ENCODE results near the gene ZFP91.
"Not testable (repeated sequence)": the region's sequence is repeated elsewhere in the genome, so short reads cannot be mapped to it uniquely, and the experiment has no call there.

ZFP91 gene

GRCh38 chr11:58572906-58573305 is 6.0 kb upstream of the ZFP91 start:
- WGBS: 93% methylated on average over 13 of the region's 14 CpGs
- H3K4me3 ChIP-seq (ENCODE audit: low read length); H3K9ac ChIP-seq (ENCODE audit: low read depth, low read length); H3K27me3 ChIP-seq (ENCODE audit: insufficient read depth, low read length); H3K36me3 ChIP-seq (ENCODE audit: insufficient read depth, low read length); H3K4me1 ChIP-seq (ENCODE audit: insufficient read depth, low read length); H3K9me3 ChIP-seq (ENCODE audit: insufficient read depth, low read depth, low read length); H3K27ac ChIP-seq (ENCODE audit: low read depth, low read length): not testable (repeated sequence)

DNA sequence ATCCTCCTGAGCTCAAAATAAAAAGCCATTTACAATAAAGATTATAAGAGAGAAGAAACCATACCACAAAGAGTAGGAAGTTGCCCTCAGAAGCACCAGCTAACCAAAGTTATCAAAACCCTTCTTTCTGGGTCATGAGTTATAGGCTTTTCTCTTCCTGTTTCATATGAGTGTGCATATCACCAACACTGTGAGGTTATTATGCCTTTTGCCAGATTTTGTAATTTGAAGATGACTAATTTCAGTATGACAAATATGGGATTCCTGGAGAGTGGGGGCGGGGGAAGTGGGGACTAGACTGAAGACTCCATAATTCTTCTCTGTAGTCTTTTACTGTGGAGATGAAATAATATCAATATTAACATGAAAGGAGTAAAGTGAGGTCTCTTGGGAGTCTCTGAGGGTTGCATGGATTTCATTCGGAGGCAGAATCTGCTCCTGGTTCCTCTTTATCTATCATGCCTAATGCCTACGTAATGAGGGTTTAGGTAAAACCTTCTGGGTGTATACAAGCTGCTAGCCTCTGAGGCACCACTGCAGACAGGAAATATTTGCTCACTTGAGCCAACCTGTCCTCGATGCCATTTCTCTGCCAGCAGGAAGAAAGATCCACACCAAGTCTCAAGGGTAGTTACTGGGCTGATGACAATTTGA is 5.3 kb upstream of the ZFP91 start:
- Histone ChIP-seq H3K27ac (ENCODE audit: low read depth, low read length) (no peak overlapping the region), H3K4me3 (ENCODE audit: low read length) (no peak overlapping the region), H3K9me3 (ENCODE audit: insufficient read depth, low read depth, low read length) (no peaks in the 10 kb centered on the region), H3K36me3 (ENCODE audit: insufficient read depth, low read length) (no peaks in the 10 kb centered on the region), H3K27me3 (ENCODE audit: insufficient read depth, low read length) (no peaks in the 10 kb centered on the region), H3K9ac (ENCODE audit: low read depth, low read length) (no peak overlapping the region), H3K4me1 (ENCODE audit: insufficient read depth, low read length) (peaks cover 9% of the 10 kb centered on the region)
- WGBS: 89% methylated on average over 4 of the region's 4 CpGs

- H3K27ac ChIP-seq (ENCODE audit: low read depth, low read length): no peak overlapping the region
- no peaks in the 10 kb centered on the region for H3K27me3 ChIP-seq (ENCODE audit: insufficient read depth, low read length)
- H3K4me1 ChIP-seq (ENCODE audit: insufficient read depth, low read length): peaks cover 9% of the 10 kb centered on the region
- no peaks in the 10 kb centered on the region for H3K9me3 ChIP-seq (ENCODE audit: insufficient read depth, low read depth, low read length)
- H3K36me3 ChIP-seq (ENCODE audit: insufficient read depth, low read length): no peaks in the 10 kb centered on the region
- no peak overlapping the region for H3K9ac ChIP-seq (ENCODE audit: low read depth, low read length)
- H3K4me3 ChIP-seq (ENCODE audit: low read length): no peak overlapping the region
These were observed 4.0 kb upstream of the ZFP91 start for GRCh38 chr11:58574881-58575280.

- Histone ChIP-seq H3K9me3 (ENCODE audit: insufficient read depth, low read depth, low read length) (no peaks in the 10 kb centered on the region), H3K27ac (ENCODE audit: low read depth, low read length) (peak within 1 kb of the TSS; percentile 44; the same call in 1 of the 2 replicates), H3K36me3 (ENCODE audit: insufficient read depth, low read length) (no peaks in the 10 kb centered on the region; the same call in 1 of the 2 replicates), H3K27me3 (ENCODE audit: insufficient read depth, low read length) (no peaks in the 10 kb centered on the region), H3K9ac (ENCODE audit: low read depth, low read length) (peak within 1 kb of the TSS; percentile 99), H3K4me1 (ENCODE audit: insufficient read depth, low read length) (peaks cover 13% of the 10 kb centered on the region), H3K4me3 (ENCODE audit: low read length) (peak within 1 kb of the TSS; percentile 94; the same call in 1 of the 2 replicates)
- WGBS: 96% methylated on average over 6 of the region's 6 CpGs
These were observed 3.4 kb upstream of the ZFP91 start, which contains the start of gene LPXN for GRCh38 chr11:58575377-58576020. Gene LPXN, minus strand, starts transcription at chr11:58575856. Its CDS starts 84 bp downstream, at chr11:58575772.

- H3K36me3 ChIP-seq (ENCODE audit: insufficient read depth, low read length): peaks cover 4% of the 10 kb centered on the region; the same call in 1 of the 2 replicates
- H3K27ac ChIP-seq (ENCODE audit: low read depth, low read length): peak overlapping the region; percentile 100
- no peaks in the 10 kb centered on the region for H3K27me3 ChIP-seq (ENCODE audit: insufficient read depth, low read length)
- peak overlapping the region; percentile 99 for H3K9ac ChIP-seq (ENCODE audit: low read depth, low read length)
- no peaks in the 10 kb centered on the region for H3K9me3 ChIP-seq (ENCODE audit: insufficient read depth, low read depth, low read length)
- 87% methylated on average over 4 of the region's 4 CpGs for WGBS
- H3K4me1 ChIP-seq (ENCODE audit: insufficient read depth, low read length): peaks cover 17% of the 10 kb centered on the region
- H3K4me3 ChIP-seq (ENCODE audit: low read length): peak overlapping the region; percentile 94
These were observed 1.9 kb upstream of the ZFP91 start for GRCh38 chr11:58576887-58577471.

- Histone ChIP-seq H3K27me3 (ENCODE audit: insufficient read depth, low read length) (no peaks in the 10 kb centered on the region), H3K36me3 (ENCODE audit: insufficient read depth, low read length) (peaks cover 4% of the 10 kb centered on the region; the same call in 1 of the 2 replicates), H3K9ac (ENCODE audit: low read depth, low read length) (peak overlapping the region; percentile 99), H3K27ac (ENCODE audit: low read depth, low read length) (peak overlapping the region; percentile 100), H3K9me3 (ENCODE audit: insufficient read depth, low read depth, low read length) (no peaks in the 10 kb centered on the region), H3K4me1 (ENCODE audit: insufficient read depth, low read length) (peaks cover 17% of the 10 kb centered on the region), H3K4me3 (ENCODE audit: low read length) (peak overlapping the region; percentile 94)
- 3% methylated on average over 21 of the region's 21 CpGs for WGBS
These were observed 1.2 kb upstream of the ZFP91 start for GRCh38 chr11:58577555-58578135.

- peak overlapping the region; percentile 99 for H3K9ac ChIP-seq (ENCODE audit: low read depth, low read length)
- H3K4me3 ChIP-seq (ENCODE audit: low read length): peak overlapping the region; percentile 94
- no peaks in the 10 kb centered on the region for H3K9me3 ChIP-seq (ENCODE audit: insufficient read depth, low read depth, low read length)
- peaks cover 17% of the 10 kb centered on the region for H3K4me1 ChIP-seq (ENCODE audit: insufficient read depth, low read length)
- WGBS: under 1% methylated on average over 33 of the region's 33 CpGs
- peak overlapping the region; percentile 100 for H3K27ac ChIP-seq (ENCODE audit: low read depth, low read length)
- H3K36me3 ChIP-seq (ENCODE audit: insufficient read depth, low read length): peaks cover 4% of the 10 kb centered on the region; the same call in 1 of the 2 replicates
- H3K27me3 ChIP-seq (ENCODE audit: insufficient read depth, low read length): no peaks in the 10 kb centered on the region
These were observed 678 bp upstream of the ZFP91 start for GRCh38 chr11:58578136-58578634.

DNA sequence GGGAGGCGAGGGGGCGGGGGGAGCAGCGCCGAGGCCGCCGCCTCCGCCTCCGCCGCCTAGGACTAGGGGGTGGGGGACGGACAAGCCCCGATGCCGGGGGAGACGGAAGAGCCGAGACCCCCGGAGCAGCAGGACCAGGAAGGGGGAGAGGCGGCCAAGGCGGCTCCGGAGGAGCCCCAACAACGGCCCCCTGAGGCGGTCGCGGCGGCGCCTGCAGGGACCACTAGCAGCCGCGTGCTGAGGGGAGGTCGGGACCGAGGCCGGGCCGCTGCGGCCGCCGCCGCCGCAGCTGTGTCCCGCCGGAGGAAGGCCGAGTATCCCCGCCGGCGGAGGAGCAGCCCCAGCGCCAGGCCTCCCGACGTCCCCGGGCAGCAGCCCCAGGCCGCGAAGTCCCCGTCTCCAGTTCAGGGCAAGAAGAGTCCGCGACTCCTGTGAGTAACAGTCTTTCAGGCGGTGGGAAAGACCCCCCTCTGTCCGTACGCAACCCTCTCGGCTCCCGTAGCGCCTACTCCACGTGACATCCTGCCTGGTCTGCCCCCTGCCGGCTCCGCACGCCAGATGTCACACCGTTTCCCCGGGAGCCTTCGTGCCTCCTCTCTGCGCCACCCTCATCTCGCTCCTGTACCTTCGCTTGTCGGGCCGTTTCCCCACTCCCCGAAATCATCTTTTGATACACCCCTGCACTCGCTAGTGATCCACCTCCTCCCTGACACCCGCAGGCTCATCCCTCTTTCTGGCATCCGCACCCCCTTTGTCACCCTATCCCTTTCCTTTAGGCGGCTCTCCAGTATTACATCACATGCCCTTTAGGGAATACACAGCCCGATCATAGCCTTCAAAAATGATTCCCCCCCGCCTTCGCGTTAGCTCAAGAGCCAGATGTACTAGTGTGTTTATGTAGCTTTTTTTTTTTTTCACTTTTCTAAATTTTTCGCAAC is 598 bp downstream of the ZFP91 start:
- peaks cover 17% of the 10 kb centered on the region for H3K4me1 ChIP-seq (ENCODE audit: insufficient read depth, low read length)

DNA sequence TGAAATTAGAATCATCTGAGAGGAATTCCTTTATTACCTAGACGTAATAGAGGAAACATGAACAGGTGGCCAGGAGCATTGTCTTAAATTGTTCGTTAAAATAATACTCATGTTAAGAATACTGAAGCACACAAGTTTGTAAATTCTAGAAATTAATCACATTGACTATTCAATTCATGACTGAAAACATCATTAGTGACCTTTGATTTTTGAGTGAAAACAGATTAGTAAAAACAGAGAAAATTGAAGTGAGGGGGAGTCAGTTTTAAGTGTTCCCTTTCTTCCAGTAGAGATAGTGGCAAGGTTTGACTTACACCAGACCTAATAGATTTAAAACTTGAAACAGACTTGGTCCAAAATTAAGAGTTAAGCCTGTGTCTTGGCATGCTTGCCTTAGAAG is 1.4 kb downstream of the ZFP91 start:
- H3K27me3 ChIP-seq (ENCODE audit: insufficient read depth, low read length): no peaks in the 10 kb centered on the region
- no peaks in the 10 kb centered on the region for H3K9me3 ChIP-seq (ENCODE audit: insufficient read depth, low read depth, low read length)
- WGBS: no CpG with 5 or more reads among the region's 2 CpGs
- peaks cover 18% of the 10 kb centered on the region for H3K36me3 ChIP-seq (ENCODE audit: insufficient read depth, low read length)
- H3K4me3 ChIP-seq (ENCODE audit: low read length): peak overlapping the region; percentile 94
- peaks cover 17% of the 10 kb centered on the region for H3K4me1 ChIP-seq (ENCODE audit: insufficient read depth, low read length)
- H3K9ac ChIP-seq (ENCODE audit: low read depth, low read length): peak overlapping the region; percentile 98
- H3K27ac ChIP-seq (ENCODE audit: low read depth, low read length): 0 out of 2 replicates have a peak overlapping the region, but pooled peaks have one; percentile 99

More for the DNA sequence above, 598 bp downstream of the ZFP91 start:
- Histone ChIP-seq H3K9ac (ENCODE audit: low read depth, low read length) (peak overlapping the region; percentile 98), H3K9me3 (ENCODE audit: insufficient read depth, low read depth, low read length) (no peaks in the 10 kb centered on the region), H3K4me3 (ENCODE audit: low read length) (peak overlapping the region; percentile 94), H3K27ac (ENCODE audit: low read depth, low read length) (peak overlapping the region; percentile 99), H3K27me3 (ENCODE audit: insufficient read depth, low read length) (no peaks in the 10 kb centered on the region), H3K36me3 (ENCODE audit: insufficient read depth, low read length) (peaks cover 9% of the 10 kb centered on the region)
- under 1% methylated on average over 74 of the region's 78 CpGs for WGBS

DNA sequence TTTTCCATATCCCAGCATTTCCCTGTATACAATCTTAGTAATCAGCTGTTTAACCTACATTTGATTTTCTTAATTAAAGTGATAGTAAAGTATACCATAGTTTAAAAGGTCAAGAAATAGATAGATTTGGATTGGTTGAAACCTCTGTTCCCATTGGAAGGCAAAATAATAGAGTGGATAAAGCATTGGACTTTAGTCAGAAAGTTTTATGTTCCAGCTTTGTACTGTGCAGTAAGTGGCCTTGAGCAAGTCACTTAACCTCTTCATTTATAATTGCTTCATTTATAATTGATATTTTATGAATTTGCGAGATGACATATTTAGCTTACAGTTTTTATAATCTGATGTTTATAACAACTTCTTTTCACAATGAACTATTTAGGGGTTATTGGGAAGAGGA is 3.6 kb downstream of the ZFP91 start:
- H3K27ac ChIP-seq (ENCODE audit: low read depth, low read length): no peak overlapping the region
- peaks cover 8% of the 10 kb centered on the region for H3K4me1 ChIP-seq (ENCODE audit: insufficient read depth, low read length)
- no CpG with 5 or more reads among the region's 1 CpG for WGBS
- H3K36me3 ChIP-seq (ENCODE audit: insufficient read depth, low read length): peaks cover 39% of the 10 kb centered on the region
- no peaks in the 10 kb centered on the region for H3K27me3 ChIP-seq (ENCODE audit: insufficient read depth, low read length)
- H3K4me3 ChIP-seq (ENCODE audit: low read length): no peak overlapping the region
- H3K9ac ChIP-seq (ENCODE audit: low read depth, low read length): no peak overlapping the region
- no peaks in the 10 kb centered on the region for H3K9me3 ChIP-seq (ENCODE audit: insufficient read depth, low read depth, low read length)
